Measurements from ENCODE around the gene MAN1C1. TPM values are rescaled to one million over a fixed set of nuclear protein-coding genes. Genes with fewer than 3 reads are reported as not detected.

Gene MAN1C1
- total and polyA plus RNA-seq, 7 donors: 0.69 to 32.1 (median 12.8) TPM

DNA sequence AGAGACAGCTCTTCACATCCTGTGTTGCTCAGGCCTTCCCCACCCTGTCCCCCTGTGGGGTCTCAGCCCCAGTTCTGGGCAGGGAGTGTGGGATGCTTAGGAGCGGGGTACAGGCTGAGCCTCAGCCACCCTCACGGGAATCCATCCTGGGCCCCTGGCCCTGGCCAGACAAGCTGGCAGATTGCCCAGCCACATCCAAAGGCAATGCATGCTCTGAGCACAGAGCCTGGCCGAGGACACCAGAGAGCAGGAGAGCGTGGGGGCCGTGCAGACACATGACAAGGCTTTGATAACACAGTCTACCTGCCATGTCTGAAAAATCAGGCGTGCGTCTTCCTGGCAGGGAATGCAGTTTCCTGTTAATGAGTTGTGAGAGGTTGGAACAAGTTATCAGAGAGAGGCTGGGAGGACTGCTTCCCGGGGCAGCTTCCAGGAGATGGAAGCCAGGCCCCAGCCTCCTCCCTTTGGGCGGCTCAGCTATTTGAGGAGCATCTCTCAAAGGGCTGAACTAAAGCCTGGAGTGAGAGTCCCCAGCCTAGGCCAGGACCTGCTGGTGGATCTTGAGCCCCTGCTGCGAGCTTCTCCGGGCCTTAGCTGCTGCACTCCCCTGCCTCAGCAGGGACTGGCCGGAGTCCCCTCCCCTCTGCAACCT is 111.2 kb downstream of the MAN1C1 start:
- H3K27me3 ChIP-seq: no peaks in the 10 kb centered on the region
- peak overlapping the region; percentile 56 to 84 (median 75) for H3K27ac ChIP-seq
- peak; percentile 89 for DNase-seq
- H3K4me3 ChIP-seq: no peak overlapping the region
- no peaks in the 10 kb centered on the region for H3K9me3 ChIP-seq
- TF ChIP-seq EP300 (IDR thresholded peaks at IDR 0.05) (peak in 1 of 4 donors; percentile 14), POLR2AphosphoS5 (IDR thresholded peaks at IDR 0.05) (peak in 3 of 4 donors; percentile 61 to 71 (median 66))
- TF ChIP-seq, protein P1, sequence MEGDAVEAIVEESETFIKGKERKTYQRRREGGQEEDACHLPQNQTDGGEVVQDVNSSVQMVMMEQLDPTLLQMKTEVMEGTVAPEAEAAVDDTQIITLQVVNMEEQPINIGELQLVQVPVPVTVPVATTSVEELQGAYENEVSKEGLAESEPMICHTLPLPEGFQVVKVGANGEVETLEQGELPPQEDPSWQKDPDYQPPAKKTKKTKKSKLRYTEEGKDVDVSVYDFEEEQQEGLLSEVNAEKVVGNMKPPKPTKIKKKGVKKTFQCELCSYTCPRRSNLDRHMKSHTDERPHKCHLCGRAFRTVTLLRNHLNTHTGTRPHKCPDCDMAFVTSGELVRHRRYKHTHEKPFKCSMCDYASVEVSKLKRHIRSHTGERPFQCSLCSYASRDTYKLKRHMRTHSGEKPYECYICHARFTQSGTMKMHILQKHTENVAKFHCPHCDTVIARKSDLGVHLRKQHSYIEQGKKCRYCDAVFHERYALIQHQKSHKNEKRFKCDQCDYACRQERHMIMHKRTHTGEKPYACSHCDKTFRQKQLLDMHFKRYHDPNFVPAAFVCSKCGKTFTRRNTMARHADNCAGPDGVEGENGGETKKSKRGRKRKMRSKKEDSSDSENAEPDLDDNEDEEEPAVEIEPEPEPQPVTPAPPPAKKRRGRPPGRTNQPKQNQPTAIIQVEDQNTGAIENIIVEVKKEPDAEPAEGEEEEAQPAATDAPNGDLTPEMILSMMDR (IDR thresholded peaks at IDR 0.05): no peak
- no peaks in the 10 kb centered on the region for H3K36me3 ChIP-seq
- H3K4me1 ChIP-seq: peaks cover 0 to 53% (median 36%) of the 10 kb centered on the region in 4 donors
- intact Hi-C loops (cut with DNase I): loop anchor here (2.0 kb wide), 1 partner anchor 15 kb away; no protein-coding TSS in a partner anchor
- WGBS, 2 donors: 13 to 50% methylated on average over 12 of the region's 12 CpGs

DNA sequence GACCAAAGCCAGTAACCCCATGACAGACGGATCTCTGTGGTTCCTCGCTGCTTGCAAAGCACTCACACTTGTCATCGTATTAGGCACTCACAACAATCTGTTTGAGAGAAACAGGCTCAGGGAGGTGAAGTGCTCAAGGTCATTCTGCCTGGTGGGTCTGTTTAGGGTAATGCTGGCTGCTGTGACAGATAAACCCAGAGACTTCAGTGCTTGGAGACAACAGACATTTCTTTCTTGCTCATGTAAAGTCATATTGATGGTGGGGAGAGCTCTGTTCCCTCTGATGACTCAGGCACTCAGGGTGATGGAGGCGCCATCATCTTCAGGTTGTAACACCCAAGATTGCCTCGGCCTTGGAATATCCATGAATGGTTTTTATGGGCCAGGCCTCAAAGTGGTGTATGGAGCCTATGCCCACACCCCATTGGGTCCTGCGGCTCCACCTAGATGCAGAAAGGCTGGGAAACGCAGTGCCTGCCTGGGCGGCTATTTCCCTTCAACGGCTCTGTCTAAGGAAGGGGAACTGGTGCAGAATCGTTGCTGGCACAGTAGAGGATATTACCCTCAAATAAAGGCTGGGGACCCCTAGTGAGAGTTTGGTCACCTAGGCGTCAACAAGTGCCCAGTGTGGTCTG is 111.8 kb downstream of the MAN1C1 start:
- Histone ChIP-seq H3K27ac (peak overlapping the region; percentile 56 to 84 (median 75)), H3K36me3 (no peaks in the 10 kb centered on the region), H3K9me3 (no peaks in the 10 kb centered on the region), H3K4me1 (peaks cover 0 to 53% (median 36%) of the 10 kb centered on the region in 4 donors), H3K27me3 (no peaks in the 10 kb centered on the region), H3K4me3 (no peak overlapping the region)
- no peak for TF ChIP-seq POLR2A (IDR thresholded peaks at IDR 0.05)
- TF ChIP-seq, protein P1 (IDR thresholded peaks at IDR 0.05): no peak
- TF ChIP-seq EP300 (IDR thresholded peaks at IDR 0.05): no peak
- TF ChIP-seq POLR2AphosphoS5 (IDR thresholded peaks at IDR 0.05): no peak
- peak; percentile 40 for DNase-seq
- intact Hi-C loops (cut with DNase I): loop anchor here (2.0 kb wide), 1 partner anchor 14 kb away; no protein-coding TSS in a partner anchor
- 57 to 77% methylated on average over 11 of the region's 11 CpGs for WGBS, 2 donors

DNA sequence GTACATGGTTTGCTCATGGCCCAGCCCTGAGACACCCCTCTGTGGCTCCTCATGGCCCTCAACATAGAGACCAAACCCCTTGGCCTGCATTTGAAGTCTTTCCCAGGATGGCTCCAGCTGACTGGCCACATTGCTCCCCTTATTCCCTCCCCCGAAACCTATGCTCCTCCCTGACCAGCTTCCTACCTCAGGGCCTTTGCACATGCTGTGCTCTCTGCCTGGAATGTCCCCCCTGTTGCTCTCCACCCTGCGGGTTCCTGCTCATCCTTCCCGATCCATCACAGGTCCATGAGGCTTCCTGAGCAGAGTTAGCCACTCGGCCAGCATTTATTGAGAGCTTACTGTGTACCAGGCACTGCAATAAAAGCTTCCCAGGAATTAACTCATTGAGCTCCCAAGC is 112.5 kb downstream of the MAN1C1 start:
- Histone ChIP-seq H3K27me3 (no peaks in the 10 kb centered on the region), H3K27ac (peak overlapping the region in 3 of 4 donors; percentile 73 to 84 (median 77)), H3K4me3 (no peak overlapping the region), H3K9me3 (no peaks in the 10 kb centered on the region), H3K36me3 (no peaks in the 10 kb centered on the region), H3K4me1 (peaks cover 0 to 53% (median 36%) of the 10 kb centered on the region in 4 donors)
- peak; percentile 46 for DNase-seq
- 74 to 86% methylated on average over 4 of the region's 4 CpGs for WGBS, 2 donors
- TF ChIP-seq POLR2AphosphoS5 (IDR thresholded peaks at IDR 0.05): no peak
- TF ChIP-seq, protein P1 (IDR thresholded peaks at IDR 0.05): no peak
- TF ChIP-seq POLR2A (IDR thresholded peaks at IDR 0.05): no peak
- TF ChIP-seq EP300 (IDR thresholded peaks at IDR 0.05): no peak
- intact Hi-C loops (cut with DNase I): loop anchor here (2.0 kb wide), 1 partner anchor 14 kb away; no protein-coding TSS in a partner anchor

DNA sequence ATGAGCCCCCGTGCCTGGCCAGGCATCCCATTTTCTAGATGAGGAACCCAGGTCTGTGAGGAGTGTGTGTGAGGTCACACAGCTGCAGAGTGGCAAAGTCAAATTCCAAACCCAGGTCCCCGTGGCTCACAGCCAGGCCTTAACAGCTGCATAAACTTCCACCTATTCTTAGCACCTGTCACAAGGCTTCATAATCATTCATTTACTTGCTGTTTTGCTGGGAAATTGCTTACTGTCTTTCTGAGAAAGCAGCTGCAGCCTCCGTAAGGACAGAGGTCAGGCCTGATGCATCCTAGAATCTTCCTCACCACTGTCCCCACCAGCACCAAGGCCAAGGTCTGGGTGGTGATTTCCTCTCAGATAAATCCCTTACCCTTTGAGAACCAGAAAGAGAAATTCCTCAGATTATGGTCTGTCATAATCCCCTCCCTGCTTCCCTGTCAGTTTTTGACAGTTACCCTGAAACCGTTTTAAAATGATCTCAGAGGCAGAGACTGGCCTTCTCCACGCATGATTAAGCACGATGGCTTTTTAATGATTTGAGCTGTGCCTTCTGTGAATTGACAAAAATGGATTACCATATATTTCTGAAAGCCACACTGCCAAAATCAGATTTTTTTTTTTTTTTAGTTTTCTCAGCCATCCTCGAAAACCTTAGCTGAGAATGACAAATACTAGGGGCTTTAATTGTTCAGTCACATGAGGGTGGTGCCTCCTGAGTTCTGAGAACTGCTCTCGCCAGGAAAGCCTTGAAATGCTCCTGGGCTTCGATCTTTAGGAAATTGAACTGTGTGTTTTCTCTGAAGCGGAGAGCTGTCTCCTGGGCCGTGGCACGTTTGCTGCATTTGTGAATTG is 113.4 kb downstream of the MAN1C1 start:
- 48 to 62% methylated on average over 12 of the region's 12 CpGs for WGBS, 2 donors
- H3K27ac ChIP-seq: peak overlapping the region in 3 of 4 donors; percentile 37 to 84 (median 73)
- peaks cover 0 to 53% (median 36%) of the 10 kb centered on the region in 4 donors for H3K4me1 ChIP-seq
- H3K4me3 ChIP-seq: no peak overlapping the region
- intact Hi-C loops (cut with DNase I): loop anchor here (2.0 kb wide), 1 partner anchor 13 kb away; no protein-coding TSS in a partner anchor
- H3K9me3 ChIP-seq: no peaks in the 10 kb centered on the region
- no peaks in the 10 kb centered on the region for H3K27me3 ChIP-seq
- TF ChIP-seq POLR2AphosphoS5 (IDR thresholded peaks at IDR 0.05) (peak in 1 of 4 donors; percentile 26), EP300 (IDR thresholded peaks at IDR 0.05) (peak in 1 of 4 donors; percentile 24)
- TF ChIP-seq, protein P1 (IDR thresholded peaks at IDR 0.05): no peak
- DNase-seq: peak; percentile 51
- no peaks in the 10 kb centered on the region for H3K36me3 ChIP-seq

Measured in sigmoid colon (tissue), 7 donors.